GM19468 (cell line): ENCODE measurements around the gene SLC4A5.

Experiments used
- ATAC-seq: cut with Tn5 transposase; IDR thresholded peaks from one replicate; pipeline ENCODE4 v1.9.1; 2021; ENCODE audit warnings: mild to moderate bottlenecking, moderate library complexity, moderate number of reproducible peaks; ENCODE audit not compliant: unreplicated experiment; ENCODE audit errors: extremely low read depth

SLC4A5 gene

GRCh38 chr2:74278694-74279093 is 64.5 kb downstream of the SLC4A5 start:
- ATAC-seq: no peak

GRCh38 chr2:74278176-74278575 is 65.0 kb downstream of the SLC4A5 start:
- ATAC-seq: no peak

GRCh38 chr2:74275228-74275627 is 68.0 kb downstream of the SLC4A5 start:
- ATAC-seq: no peak

GRCh38 chr2:74269667-74270066 is 73.5 kb downstream of the SLC4A5 start:
- no peak for ATAC-seq

- no peak for ATAC-seq
Measured at GRCh38 chr2:74267068-74267467, 76.1 kb downstream of the SLC4A5 start.

- no peak for ATAC-seq
Measured at GRCh38 chr2:74264281-74264680, 78.9 kb downstream of the SLC4A5 start.

GRCh38 chr2:74262681-74263080 is 80.5 kb downstream of the SLC4A5 start:
- ATAC-seq: no peak

GRCh38 chr2:74261204-74261864 is 81.9 kb downstream of the SLC4A5 start:
- ATAC-seq: no peak

GRCh38 chr2:74260495-74260894 is 82.7 kb downstream of the SLC4A5 start:
- no peak for ATAC-seq

GRCh38 chr2:74259733-74260132 is 83.5 kb downstream of the SLC4A5 start:
- no peak for ATAC-seq

- ATAC-seq: no peak
Measured at GRCh38 chr2:74259191-74259590, 84.0 kb downstream of the SLC4A5 start.

GRCh38 chr2:74255660-74256213 is 87.5 kb downstream of the SLC4A5 start:
- ATAC-seq: no peak

- no peak for ATAC-seq
Measured at GRCh38 chr2:74253971-74254310, 89.3 kb downstream of the SLC4A5 start.

GRCh38 chr2:74253306-74253970 is 89.8 kb downstream of the SLC4A5 start:
- ATAC-seq: no peak

- ATAC-seq: no peak
Measured at GRCh38 chr2:74252862-74253261, 90.4 kb downstream of the SLC4A5 start.

GRCh38 chr2:74252036-74252435 is 91.2 kb downstream of the SLC4A5 start:
- ATAC-seq: no peak

- ATAC-seq: no peak
Measured at GRCh38 chr2:74250189-74250631, 93.0 kb downstream of the SLC4A5 start.

- no peak for ATAC-seq
Measured at GRCh38 chr2:74249406-74250122, 93.7 kb downstream of the SLC4A5 start.

GRCh38 chr2:74246496-74247195 is 96.6 kb downstream of the SLC4A5 start:
- ATAC-seq: no peak

GRCh38 chr2:74244286-74244685 is 98.9 kb downstream of the SLC4A5 start:
- ATAC-seq: no peak
